Activated CD4-positive, alpha-beta T cell treated with anti-CD3 and anti-CD28 coated beads, Interleukin-2, amount 10 ng/mL, durations not matched to agents 24 days and 14 days (primary cell): ENCODE results near the gene PTPRB. TPM values are rescaled to one million over a fixed set of nuclear protein-coding genes. Genes with fewer than 3 reads are reported as not detected.
A peak's percentile ranks its signal among the peaks of the same experiment; 100 is the strongest.

Experiments
- DNase-seq: peaks from one replicate; pipeline ENCODE4 v3.0.0; 2022
- H3K27ac Mint-ChIP-seq: one replicate; pipeline ENCODE4 v1.8.0; 2022; ENCODE audit warnings: mild to moderate bottlenecking, mixed read lengths
- H3K27me3 Mint-ChIP-seq: one replicate; pipeline ENCODE4 v1.8.0; 2022; ENCODE audit warnings: mixed read lengths
- H3K36me3 Mint-ChIP-seq: one replicate; pipeline ENCODE4 v1.8.0; 2022; ENCODE audit warnings: low read depth, mild to moderate bottlenecking, mixed read lengths
- H3K4me1 Mint-ChIP-seq: one replicate; pipeline ENCODE4 v1.8.0; 2021; ENCODE audit warnings: mixed read lengths
- H3K4me3 Mint-ChIP-seq: one replicate; pipeline ENCODE4 v1.8.0; 2022; ENCODE audit warnings: mild to moderate bottlenecking, moderate library complexity, mixed read lengths
- H3K9me3 Mint-ChIP-seq: one replicate; pipeline ENCODE4 v1.8.0; 2021; ENCODE audit warnings: mixed read lengths
- intact Hi-C: fragments of 100-400 bp; cut with micrococcal nuclease; formaldehyde crosslinking; loops from one replicate; pipeline ENCODE4 v1.15.1; 2023
- total RNA-seq: library from RNA; stranded (reverse); gene quantifications from 2 replicates; pipeline ENCODE4 v1.2.3, GENCODE V29; 2022

Gene PTPRB
- total RNA-seq, 1 donor from 2014 or later: not detected

DNA sequence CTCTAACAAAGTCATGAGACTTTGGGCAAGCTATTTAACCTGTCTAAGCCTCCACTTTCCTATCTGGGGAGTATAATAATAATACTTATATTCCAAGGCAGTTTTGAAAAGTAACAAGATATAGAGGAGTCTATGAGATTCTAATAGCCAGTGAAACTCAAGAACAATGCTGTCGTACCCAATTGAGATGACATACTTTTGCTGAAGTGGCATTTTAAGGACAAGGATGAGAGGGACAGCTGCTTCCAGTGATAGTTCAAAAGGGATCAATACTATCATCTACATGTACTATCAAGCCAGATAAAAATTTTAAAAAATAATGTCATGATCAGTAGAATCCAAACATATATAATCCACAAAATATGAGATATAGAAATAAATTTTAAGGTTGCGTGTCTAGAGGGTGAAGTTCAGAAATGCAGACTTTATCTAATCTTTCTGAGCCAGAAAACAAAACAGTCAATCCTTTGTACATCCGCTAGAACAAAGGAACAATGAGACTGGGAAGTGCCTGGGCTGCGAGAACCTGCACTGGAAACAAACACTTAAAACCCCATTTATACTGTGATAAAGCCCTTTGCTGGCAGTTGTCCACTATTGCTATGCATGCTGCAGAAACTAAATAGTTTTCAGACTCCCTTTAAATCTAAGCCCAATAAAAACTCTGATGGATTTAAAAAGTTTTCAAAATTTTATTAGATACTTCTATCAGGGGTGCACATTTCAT, 38.6 kb downstream of the PTPRB start:
- Mint-ChIP-seq H3K4me3 (no peak overlapping the region), H3K36me3 (no peaks in the 10 kb centered on the region), H3K27me3 (peaks cover 5% of the 10 kb centered on the region), H3K27ac (no peak overlapping the region), H3K4me1 (no peaks in the 10 kb centered on the region), H3K9me3 (no peaks in the 10 kb centered on the region)
- intact Hi-C loops: no loop called here
- DNase-seq: no peak

DNA sequence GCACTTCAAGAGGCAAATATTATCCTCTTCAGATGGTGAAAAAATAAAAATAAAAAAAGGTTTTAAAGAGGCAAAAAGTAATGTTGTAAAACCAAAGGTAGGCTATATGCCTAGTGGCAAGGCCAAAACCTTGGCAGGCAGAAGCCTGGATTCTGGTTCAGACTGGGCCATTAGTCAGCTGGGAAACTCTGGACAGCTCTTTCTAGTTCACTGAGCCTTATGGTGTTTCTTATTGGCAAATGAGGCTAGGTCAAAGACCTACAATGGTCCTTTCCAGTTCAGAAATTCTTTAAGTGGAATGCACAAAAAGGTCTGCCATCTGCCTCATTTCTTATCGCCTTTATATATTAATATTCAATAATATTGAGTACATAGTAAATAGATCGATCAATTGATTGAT, 44.6 kb downstream of the PTPRB start:
- intact Hi-C loops: no loop called here
- H3K9me3 Mint-ChIP-seq: no peaks in the 10 kb centered on the region
- DNase-seq: no peak
- H3K36me3 Mint-ChIP-seq: no peaks in the 10 kb centered on the region
- H3K27ac Mint-ChIP-seq: no peak overlapping the region
- no peak overlapping the region for H3K4me3 Mint-ChIP-seq
- peaks cover 8% of the 10 kb centered on the region for H3K27me3 Mint-ChIP-seq
- no peaks in the 10 kb centered on the region for H3K4me1 Mint-ChIP-seq

DNA sequence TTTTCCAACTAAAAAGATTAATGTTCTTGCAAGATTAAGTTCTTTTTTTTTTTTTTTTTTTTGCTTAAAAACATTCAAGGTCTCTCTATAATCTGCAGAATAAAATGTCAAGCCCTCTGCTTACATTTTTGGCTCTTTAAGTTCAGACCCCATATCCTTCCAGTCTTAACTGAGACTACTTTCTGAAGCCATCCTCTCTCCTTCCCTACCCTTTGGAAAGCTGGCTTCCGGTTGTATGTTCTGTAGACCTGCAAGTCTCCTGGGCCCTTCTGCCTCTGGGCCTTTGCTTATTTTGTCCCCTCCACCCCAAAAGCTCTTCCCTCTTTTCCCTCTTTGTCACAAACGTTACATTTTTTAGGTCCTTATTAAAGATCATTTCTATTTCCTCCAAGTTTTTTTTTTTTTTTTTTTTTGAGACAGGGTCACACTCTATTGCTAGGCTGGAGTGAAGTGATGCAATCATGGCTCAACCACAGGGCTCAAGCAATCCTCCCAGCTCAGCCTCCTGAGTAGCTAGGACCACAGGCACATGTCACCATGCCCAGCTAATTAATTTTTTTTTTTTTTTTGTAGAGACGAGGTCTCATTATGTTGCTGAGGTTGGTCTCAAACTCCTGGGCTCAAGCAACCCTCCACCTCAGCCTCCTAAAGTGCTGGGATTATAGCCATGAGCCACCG, 46.5 kb downstream of the PTPRB start:
- intact Hi-C loops: loop anchor here (1.0 kb wide), 1 partner anchor 129 kb away; no protein-coding TSS in a partner anchor
- H3K4me3 Mint-ChIP-seq: no peak overlapping the region
- H3K27me3 Mint-ChIP-seq: peaks cover 8% of the 10 kb centered on the region
- H3K4me1 Mint-ChIP-seq: no peaks in the 10 kb centered on the region
- no peak for DNase-seq
- no peak overlapping the region for H3K27ac Mint-ChIP-seq
- H3K9me3 Mint-ChIP-seq: no peaks in the 10 kb centered on the region
- H3K36me3 Mint-ChIP-seq: no peaks in the 10 kb centered on the region

DNA sequence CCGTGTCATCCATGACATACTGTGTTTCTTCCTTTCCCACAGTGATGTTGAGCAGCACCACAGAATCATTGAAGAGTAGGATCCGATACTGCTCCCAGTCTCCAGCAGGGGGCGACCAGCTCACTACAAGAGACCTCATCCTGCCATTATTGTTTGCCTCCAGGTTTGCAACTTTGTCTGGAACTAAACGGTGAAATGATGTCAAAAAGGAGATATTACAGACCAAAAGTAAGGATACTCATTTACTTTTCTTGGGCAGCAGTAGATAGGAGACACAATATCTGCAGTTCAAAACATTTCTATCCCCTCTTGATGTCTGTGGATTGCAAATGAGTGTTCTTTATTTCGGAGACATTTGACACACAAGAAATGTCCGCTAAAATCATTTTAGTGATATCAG, 47.2 kb downstream of the PTPRB start:
- no peaks in the 10 kb centered on the region for H3K36me3 Mint-ChIP-seq
- H3K9me3 Mint-ChIP-seq: no peaks in the 10 kb centered on the region
- peak; percentile 84 for DNase-seq
- no peak overlapping the region for H3K4me3 Mint-ChIP-seq
- no peaks in the 10 kb centered on the region for H3K4me1 Mint-ChIP-seq
- no peak overlapping the region for H3K27ac Mint-ChIP-seq
- intact Hi-C loops: loop anchor here (1.0 kb wide), 1 partner anchor 129 kb away; no protein-coding TSS in a partner anchor
- H3K27me3 Mint-ChIP-seq: peaks cover 8% of the 10 kb centered on the region

DNA sequence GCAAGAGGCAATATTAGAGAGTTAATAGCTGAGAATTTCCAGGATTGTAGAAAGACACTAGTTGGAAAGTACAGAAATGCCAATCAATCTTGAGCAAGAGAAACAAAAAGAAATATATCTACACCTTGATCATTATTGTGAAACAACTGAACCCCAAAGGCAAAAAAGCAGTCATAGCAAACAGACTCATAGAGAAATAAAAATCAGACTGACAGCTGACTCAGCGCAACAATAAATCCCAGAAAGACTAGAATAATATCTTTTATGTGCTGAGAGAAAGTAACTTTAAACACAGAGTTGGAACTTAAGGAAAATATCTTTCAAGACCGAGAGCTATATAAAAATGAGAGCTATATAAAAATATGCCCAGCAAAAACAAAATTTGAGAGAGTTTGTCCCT, 52.9 kb downstream of the PTPRB start:
- Mint-ChIP-seq H3K27ac (no peak overlapping the region), H3K4me1 (no peaks in the 10 kb centered on the region), H3K9me3 (no peaks in the 10 kb centered on the region), H3K27me3 (peaks cover 2% of the 10 kb centered on the region), H3K36me3 (no peaks in the 10 kb centered on the region), H3K4me3 (no peak overlapping the region)
- DNase-seq: no peak
- intact Hi-C loops: no loop called here

DNA sequence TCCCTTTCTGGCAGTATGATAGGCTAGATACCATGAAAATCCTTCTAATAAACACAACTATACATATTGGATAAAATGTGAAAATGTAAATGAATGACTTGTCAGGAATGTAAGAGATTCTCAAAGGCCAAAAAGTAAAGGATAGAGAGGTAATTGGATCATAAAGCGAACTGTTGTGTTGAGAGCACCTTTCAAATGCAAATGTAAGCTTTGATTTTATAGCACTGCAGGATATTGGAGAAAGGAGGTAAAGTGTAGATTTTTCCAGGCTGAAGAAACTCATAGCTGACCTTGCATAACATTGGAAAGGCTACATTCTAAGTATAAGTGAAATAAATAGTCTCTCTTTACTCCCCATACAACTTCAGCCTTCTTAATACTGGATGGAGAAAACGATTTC, 54.0 kb downstream of the PTPRB start:
- intact Hi-C loops: no loop called here
- Mint-ChIP-seq H3K4me1 (no peaks in the 10 kb centered on the region), H3K4me3 (no peak overlapping the region), H3K27ac (no peak overlapping the region), H3K36me3 (no peaks in the 10 kb centered on the region), H3K9me3 (no peaks in the 10 kb centered on the region), H3K27me3 (peaks cover 2% of the 10 kb centered on the region)
- no peak for DNase-seq

DNA sequence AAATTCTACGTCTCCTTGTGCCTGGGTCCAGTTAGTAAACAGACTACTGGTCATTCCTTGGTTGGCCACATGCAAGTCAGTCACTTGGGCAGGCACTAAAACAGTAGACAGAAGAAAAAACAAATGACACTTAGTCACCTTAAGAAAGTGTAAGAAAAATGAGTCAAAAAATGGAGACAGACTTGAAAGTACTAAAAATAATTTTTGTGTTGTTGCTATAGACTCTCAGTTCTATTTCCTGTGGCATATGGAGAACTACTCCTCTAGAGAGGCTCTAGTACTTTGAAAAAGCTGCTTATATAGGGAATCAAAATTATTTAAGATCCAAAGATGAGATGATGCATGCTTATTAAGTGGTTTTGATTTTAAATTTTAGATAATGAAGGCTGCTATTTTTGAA, 56.0 kb downstream of the PTPRB start:
- no peak overlapping the region for H3K27ac Mint-ChIP-seq
- H3K27me3 Mint-ChIP-seq: peaks cover 2% of the 10 kb centered on the region
- no peaks in the 10 kb centered on the region for H3K4me1 Mint-ChIP-seq
- DNase-seq: no peak
- H3K9me3 Mint-ChIP-seq: no peaks in the 10 kb centered on the region
- no peaks in the 10 kb centered on the region for H3K36me3 Mint-ChIP-seq
- intact Hi-C loops: no loop called here
- no peak overlapping the region for H3K4me3 Mint-ChIP-seq

DNA sequence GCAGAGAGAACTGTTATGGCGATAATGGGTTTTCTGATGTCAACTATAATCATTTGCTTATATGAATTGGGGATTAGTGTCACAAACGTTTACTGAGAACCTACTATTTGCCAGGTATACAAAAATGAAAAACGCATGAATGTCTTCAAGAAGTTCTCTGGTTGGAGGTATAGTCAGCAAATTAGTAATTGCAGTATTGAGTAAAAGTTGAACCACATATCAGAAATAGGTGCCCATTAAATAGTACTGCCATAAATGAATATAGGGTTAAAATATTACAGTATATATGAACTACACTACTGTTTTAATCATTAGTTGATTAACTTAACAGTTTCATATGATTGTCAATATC, 60.0 kb downstream of the PTPRB start:
- H3K4me3 Mint-ChIP-seq: no peak overlapping the region
- intact Hi-C loops: loop anchor here (1.0 kb wide), 2 partner anchors 677 to 698 kb away; no protein-coding TSS in a partner anchor
- peaks cover 2% of the 10 kb centered on the region for H3K27me3 Mint-ChIP-seq

DNA sequence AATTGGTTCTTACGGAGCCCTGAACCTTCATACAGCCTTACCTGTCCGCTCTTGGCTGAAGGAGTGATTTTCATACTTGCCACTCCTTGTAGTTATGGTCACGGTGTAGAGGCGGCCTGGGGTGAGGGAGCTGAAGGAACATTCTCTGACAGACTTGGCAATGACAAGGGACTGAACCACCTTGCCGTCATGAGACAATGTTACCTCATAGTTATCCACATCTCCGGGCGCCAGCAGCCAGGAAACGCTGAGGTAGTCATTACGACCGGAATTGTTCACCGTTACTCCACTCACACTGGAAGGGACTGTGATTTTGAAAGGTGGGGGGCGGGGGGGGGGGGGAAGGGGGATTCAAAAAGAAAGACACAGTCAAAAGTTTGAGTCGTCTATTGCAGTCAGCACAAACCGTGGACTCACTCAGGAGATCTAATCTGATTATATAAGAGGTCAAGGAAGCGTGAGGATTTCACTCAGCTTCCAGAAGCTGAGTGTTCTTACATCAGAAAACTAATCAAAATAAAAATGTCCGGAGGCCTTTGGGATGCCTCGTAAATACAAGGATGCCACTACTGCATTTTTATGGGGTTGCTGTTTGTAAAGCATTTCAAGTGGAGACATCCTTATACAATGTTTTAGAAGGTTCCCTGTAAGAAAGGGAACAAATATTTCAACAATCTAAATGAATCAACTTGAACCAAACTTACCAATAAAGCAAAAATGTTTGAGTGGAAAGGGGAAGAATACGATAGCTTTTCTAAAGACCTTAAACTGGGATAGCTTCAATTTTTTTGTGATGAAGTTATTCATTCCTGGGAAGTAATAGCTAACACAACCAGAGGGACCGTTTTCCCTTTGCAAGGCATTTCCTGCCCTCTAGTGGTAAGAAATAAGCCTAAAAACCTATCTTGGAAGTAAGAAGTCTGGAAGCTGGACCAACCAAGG, 60.6 kb downstream of the PTPRB start:
- intact Hi-C loops: loop anchor here (1.0 kb wide), 2 partner anchors 676 to 697 kb away; no protein-coding TSS in a partner anchor
- H3K9me3 Mint-ChIP-seq: no peaks in the 10 kb centered on the region
- H3K36me3 Mint-ChIP-seq: no peaks in the 10 kb centered on the region
- H3K27ac Mint-ChIP-seq: no peak overlapping the region
- peak; percentile 57 for DNase-seq
- peaks cover 2% of the 10 kb centered on the region for H3K27me3 Mint-ChIP-seq
- H3K4me1 Mint-ChIP-seq: no peaks in the 10 kb centered on the region
- no peak overlapping the region for H3K4me3 Mint-ChIP-seq

More for the DNA sequence above, 60.0 kb downstream of the PTPRB start:
- Mint-ChIP-seq H3K36me3 (no peaks in the 10 kb centered on the region), H3K9me3 (no peaks in the 10 kb centered on the region), H3K27ac (no peak overlapping the region), H3K4me1 (no peaks in the 10 kb centered on the region)
- DNase-seq: no peak

DNA sequence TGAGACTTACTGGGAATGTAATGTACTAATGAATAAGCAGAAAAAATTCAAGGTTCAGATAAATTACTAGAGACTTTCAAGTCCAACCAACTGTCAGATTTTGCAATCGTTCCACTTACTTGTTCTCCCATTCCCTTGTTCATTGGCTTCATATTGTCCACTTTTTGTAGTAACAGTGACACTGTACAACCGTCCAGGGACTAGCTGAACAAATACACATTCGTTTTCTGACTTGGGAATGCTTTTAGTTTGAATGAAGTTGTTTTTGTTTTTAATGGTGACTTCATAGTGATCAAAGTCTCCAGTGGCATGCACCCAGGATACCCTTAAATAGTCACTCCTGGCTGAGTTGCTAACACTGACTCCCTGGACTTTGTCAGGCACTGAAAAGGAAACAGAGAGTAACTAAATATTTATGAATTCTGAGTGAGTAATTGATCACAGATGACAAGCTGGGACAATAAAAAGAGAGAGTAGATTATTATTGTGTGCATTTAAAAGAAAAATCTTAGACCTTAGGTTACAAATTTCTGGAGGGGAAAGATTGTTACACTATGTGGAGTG, 65.4 kb downstream of the PTPRB start:
- no peak overlapping the region for H3K27ac Mint-ChIP-seq
- H3K4me1 Mint-ChIP-seq: no peaks in the 10 kb centered on the region
- H3K27me3 Mint-ChIP-seq: no peaks in the 10 kb centered on the region
- no peak for DNase-seq
- no peaks in the 10 kb centered on the region for H3K9me3 Mint-ChIP-seq
- no peaks in the 10 kb centered on the region for H3K36me3 Mint-ChIP-seq
- intact Hi-C loops: no loop called here
- no peak overlapping the region for H3K4me3 Mint-ChIP-seq

DNA sequence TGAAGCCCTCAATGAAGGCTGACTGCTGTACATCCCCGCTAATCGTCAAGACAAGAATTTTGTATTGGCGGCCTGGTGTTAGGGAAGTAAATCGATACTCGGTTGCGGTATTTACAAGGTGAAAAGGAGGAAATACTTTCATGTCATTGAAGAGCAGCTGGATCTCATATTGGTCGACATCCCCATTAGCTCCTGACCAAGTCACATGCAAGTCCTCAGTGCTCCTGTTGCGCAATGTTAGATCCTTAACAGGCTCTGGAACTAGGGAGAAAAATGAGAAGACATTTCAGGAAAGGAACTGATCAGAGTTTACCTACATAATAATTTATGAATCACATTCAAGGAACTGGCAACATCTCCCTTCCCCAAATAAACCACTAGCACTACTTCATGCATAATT, 66.2 kb downstream of the PTPRB start:
- no peak for DNase-seq
- Mint-ChIP-seq H3K36me3 (no peaks in the 10 kb centered on the region), H3K4me3 (no peak overlapping the region), H3K27me3 (no peaks in the 10 kb centered on the region), H3K9me3 (no peaks in the 10 kb centered on the region), H3K27ac (no peak overlapping the region), H3K4me1 (no peaks in the 10 kb centered on the region)
- intact Hi-C loops: no loop called here

DNA sequence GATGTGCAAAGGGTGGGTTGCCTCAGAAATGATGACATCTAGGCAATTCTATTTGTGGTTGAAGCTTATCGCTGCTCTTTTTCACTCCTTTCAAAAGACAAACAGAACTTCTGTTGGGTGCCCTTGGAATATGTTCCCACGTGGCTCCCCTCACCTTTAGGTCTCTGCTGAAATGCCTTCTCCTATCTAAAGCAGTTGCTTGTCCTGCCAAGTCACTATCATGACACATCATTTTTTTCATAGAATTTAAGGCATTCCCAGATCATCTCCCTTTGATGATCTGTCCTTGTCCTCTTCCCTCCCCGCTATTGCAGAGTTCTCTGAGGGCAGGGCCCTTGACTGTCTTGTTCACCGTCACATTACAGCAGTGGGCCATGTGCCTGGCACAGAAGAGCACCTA, 75.7 kb downstream of the PTPRB start:
- Mint-ChIP-seq H3K4me1 (no peaks in the 10 kb centered on the region), H3K27ac (no peak overlapping the region), H3K4me3 (no peak overlapping the region), H3K36me3 (no peaks in the 10 kb centered on the region), H3K9me3 (no peaks in the 10 kb centered on the region), H3K27me3 (no peaks in the 10 kb centered on the region)
- no peak for DNase-seq
- intact Hi-C loops: no loop called here

DNA sequence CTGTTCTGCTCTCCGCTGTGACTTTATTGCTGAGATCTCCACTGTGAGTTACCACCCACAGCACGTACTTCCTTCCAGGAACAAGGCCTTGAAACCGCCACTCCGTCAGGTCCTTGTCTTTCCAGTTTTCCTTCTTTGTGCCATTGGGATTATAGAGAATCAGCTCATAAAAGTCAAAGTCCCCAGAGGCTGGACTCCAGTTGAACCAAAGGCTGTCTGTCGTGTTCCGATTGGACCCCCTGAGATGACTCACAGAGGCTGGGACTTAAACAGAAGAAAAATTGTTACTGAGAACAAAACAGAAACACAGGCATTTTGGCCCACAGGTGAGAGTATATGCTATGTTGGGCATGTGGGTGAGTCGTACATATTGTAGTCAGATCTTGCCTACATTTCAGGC, 76.6 kb downstream of the PTPRB start:
- Mint-ChIP-seq H3K4me3 (no peak overlapping the region), H3K27me3 (no peaks in the 10 kb centered on the region), H3K9me3 (no peaks in the 10 kb centered on the region), H3K36me3 (no peaks in the 10 kb centered on the region), H3K27ac (no peak overlapping the region), H3K4me1 (no peaks in the 10 kb centered on the region)
- DNase-seq: no peak
- intact Hi-C loops: no loop called here
